GM12892 (cell line): ENCODE measurements around the gene EFNA5.

ENCODE experiments used
- DNase-seq: peaks from one replicate; pipeline ENCODE4 v3.0.0; 2011; ENCODE audit not compliant: insufficient read length
- FAIRE-seq: peaks from 2 replicates; lab custom pipeline; 2011; peaks lifted over from hg19 to GRCh38; lab: Jason Lieb, UNC
- POLR2A ChIP-seq: IDR thresholded peaks from 2 replicates; pipeline ENCODE4 v1.6.1; 2011; ENCODE audit warnings: low read depth, low read length, control low read depth
- POLR2AphosphoS5 ChIP-seq: IDR thresholded peaks from 2 replicates; pipeline ENCODE4 v1.6.1; 2011; ENCODE audit warnings: low read depth, low read length, control low read depth
- TAF1 ChIP-seq: IDR thresholded peaks from 2 replicates; pipeline ENCODE4 v1.6.1; 2011; ENCODE audit warnings: low read depth, mild to moderate bottlenecking, control low read depth, low read length, borderline replicate concordance

Gene EFNA5

DNA sequence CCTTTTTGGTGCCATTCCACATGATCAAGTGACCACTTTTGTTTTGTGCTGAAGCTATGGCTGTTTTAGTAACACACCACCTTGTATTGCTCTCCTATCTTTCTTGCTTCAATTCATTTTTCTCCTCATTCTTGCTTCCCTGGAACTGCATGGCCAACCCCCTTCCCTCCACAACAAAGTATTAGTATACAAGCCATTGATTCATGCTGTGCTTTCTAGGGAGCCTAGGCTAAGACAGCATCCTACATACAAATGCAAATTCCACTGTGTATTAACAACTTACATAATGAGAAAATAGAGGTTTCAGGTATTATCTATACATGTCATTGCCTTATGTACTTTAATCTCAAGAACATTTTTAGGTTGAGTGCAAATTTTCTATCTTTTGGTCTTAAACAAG lies 141.1 kb downstream of the EFNA5 start:
- TF ChIP-seq POLR2AphosphoS5 = no peak
- TF ChIP-seq POLR2A = no peak
- DNase-seq = no peak
- FAIRE-seq = no peak

DNA sequence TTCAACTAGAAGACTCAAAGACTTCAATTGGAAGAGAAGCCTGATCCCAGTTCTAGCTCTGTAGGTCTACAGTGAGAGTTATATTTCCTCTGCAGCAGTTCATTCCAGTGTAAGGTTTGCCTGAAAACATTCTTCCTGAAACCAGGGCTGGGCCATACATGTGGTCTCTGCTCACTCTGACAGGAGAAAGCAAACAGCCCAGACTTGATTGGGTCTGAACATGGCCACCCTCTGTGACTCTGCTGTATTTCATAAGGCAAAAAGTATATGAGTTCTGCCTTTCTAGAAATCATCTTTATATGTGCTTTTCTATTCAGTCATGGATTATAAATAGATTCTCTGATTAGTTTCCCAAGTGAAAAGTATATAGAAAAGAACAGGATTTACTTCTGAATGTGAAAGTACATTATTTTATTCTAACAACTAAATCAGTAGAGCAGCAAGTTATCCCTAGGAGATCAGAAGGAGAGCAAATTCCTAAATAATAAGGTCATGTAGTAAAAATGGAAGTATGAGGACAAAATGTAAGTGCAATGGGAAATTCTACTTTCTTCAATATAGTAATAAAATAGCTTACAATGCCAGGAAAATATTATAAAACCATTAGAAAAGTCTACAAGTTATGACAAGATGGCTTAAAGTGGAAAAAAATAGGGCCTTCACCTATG lies 144.3 kb downstream of the EFNA5 start:
- no peak for DNase-seq
- FAIRE-seq = no peak
- no peak for TF ChIP-seq TAF1
- TF ChIP-seq POLR2A = no peak
- TF ChIP-seq POLR2AphosphoS5 = no peak

DNA sequence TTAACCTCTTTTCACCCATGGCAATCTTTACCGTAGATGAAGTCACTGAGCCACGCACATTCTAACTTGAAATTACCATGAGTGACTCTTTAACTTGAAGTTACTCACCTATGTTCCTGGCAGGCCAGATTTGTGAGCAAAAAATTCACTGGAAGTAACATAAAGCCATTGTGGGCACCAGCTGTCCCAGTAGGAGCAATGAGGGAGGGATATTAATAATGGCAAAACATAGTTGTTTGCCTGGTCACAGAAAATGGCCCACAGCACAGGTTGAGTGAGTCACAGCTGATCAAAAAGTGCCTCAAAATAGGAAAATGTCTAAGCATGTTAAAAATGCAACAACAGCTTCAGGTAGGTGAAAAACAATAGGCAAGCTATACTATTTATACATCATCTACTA lies 146.6 kb downstream of the EFNA5 start:
- TF ChIP-seq TAF1 (no peak), POLR2AphosphoS5 (no peak), POLR2A (no peak)
- FAIRE-seq = peak; percentile 5

DNA sequence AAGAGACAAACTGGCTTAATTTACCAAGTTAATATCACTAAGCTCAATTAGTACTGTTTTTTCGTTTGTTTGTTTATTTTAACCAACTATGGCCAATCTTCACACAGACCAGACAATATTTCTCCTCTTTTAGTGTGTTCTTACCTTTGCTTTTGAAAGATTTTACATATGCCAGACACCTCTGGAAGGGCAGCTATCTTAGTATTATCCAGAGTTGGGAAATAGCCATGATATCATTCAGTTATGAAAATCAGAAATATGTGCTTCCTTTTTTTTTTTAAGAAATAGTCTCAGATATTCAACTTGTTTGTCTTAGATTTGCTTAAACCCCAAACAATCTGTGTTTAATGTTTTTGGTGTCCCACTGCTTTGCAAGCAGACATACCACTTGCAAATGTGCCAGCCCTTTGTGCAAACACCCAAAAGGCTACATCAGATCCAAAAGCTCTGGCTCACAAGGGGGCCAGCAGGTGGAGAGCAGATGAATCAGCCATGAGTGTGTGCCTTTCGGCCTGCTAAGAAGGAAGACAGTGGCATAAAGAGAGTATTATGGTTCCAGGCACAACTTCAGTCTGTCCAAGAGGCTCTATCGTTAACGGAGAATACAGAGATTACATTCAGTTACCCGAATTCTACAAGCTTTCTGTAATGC lies 147.6 kb downstream of the EFNA5 start:
- no peak for TF ChIP-seq POLR2AphosphoS5
- TF ChIP-seq POLR2A = no peak
- TF ChIP-seq TAF1 = no peak
- DNase-seq (no peak), FAIRE-seq (no peak)

More for the DNA sequence above, 146.6 kb downstream of the EFNA5 start:
- no peak for DNase-seq

DNA sequence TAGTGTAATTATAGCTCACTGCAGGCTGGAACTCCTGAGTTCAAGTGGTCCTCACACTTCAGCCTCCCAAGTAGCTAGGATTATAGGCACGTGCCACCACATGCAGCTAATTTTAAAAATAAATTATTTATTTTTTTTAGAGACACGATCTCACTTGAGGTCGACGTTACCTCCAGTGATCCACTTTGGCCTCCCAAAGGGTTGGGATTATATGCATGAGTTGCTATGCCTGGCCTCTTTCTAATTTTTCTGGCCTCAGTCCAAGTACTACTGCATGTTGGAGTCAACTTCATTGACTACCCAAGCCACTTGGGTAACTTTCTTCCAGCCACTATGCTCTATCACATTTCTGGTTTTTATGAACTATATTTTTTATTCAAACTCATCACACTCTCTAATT lies 148.3 kb downstream of the EFNA5 start:
- no peak for FAIRE-seq
- DNase-seq = no peak

DNA sequence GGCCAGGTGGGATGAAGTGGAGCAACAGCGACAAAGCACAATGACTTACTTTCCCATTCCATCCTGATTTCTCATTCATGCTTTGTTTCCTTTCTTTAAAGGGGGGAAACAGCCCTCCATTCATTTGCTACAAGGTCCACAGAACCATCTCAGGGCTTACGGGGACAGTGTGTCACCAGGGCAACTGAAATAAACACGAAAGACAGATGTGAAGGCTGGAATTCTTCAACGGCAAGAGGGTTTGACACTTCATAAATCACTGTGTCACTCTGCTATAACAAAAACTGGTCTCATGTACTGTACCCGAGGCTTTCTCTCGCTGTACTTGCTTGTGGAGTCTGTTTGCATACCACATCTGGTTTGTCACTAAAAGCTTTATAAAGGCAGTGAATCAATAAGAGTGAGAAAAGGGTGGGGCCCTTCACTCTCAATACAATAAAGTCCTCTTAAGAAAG lies 150.8 kb downstream of the EFNA5 start:
- TF ChIP-seq POLR2AphosphoS5 = no peak
- no peak for TF ChIP-seq POLR2A
- TF ChIP-seq TAF1 = no peak
- DNase-seq (no peak), FAIRE-seq (peak; percentile 80)

More for the DNA sequence above, 148.3 kb downstream of the EFNA5 start:
- no peak for TF ChIP-seq POLR2AphosphoS5
- no peak for TF ChIP-seq TAF1
- TF ChIP-seq POLR2A = no peak

DNA sequence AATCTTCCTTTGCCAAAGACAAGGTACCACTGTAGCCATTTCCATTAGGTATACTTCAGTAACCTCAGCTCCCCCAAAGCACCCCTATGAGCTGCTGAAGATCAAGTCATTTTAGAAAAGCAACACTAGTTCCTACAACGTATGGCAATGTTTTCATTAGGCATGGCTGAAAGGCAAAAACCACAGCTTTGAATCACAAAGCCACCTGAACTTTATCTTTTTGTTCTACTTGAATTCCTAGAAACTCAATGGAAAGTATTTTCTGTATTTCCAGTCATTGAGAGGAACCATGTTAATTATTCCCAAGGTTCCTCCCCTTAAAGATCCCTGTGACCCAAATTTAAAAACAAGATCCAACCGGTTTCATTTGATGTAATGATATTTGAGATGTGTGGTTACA lies 152.1 kb downstream of the EFNA5 start:
- TF ChIP-seq POLR2AphosphoS5 = no peak
- no peak for TF ChIP-seq POLR2A
- no peak for TF ChIP-seq TAF1
- FAIRE-seq = peak; percentile 24
- DNase-seq = no peak

DNA sequence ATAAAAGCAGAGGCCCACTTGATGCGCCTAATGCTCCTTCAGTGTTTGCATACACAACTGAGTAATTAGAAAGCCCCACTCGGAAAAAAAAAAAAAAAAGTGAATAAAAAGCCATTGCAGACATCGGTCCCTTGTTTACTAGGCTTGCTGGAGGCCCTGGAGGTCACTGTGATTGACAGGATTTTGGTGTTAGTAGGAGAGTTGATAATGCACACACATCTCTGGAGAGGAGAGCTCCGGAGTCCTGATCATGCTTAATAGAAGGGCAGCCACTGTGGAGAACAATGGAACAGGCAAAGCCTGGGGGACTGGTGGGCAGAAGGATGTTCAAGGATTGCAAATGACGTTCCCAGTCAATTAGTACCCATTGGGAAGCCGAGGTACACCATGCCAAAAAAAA lies 152.5 kb downstream of the EFNA5 start:
- no peak for FAIRE-seq
- no peak for DNase-seq
- no peak for TF ChIP-seq POLR2A
- TF ChIP-seq POLR2AphosphoS5 = no peak

DNA sequence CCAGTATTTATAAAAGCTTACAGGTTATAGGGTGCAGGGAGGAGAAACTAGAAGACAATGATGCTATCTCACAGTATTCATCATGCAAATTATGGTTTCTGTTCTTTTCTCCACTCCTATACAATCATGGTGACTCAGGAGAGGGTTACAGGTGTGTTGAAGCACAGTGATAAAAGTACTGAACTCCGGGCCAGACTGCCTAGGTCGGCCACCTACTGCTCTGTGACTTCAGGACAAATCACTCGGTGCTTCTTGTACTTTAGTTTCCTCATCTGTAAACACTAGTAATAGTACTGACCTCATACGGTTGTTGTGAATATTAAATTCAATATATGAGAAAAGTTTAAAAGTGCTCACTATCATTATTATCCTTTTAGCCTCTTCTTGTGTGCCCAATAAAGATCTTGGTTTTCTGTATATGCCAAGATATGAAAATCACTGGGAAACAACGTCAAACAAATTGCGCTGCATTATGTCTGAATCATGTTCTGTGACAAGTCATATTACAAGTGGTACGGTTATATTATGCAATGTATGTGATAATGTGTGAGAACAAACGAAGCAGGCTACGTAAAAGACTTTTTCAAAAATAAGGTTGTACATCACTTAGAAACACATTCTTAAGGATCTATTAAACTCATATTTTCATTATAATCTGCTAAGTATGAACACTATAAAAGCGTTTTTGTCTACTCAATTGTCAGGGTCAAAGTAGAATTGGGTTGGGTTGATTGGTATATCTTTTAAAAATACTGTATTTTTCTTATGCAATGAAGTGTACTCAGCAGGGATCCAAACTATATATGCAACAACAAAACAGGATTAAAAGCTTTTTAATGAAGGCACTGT lies 153.3 kb downstream of the EFNA5 start:
- TF ChIP-seq TAF1 (no peak), POLR2AphosphoS5 (no peak), POLR2A (no peak)
- FAIRE-seq = no peak
- DNase-seq = no peak

DNA sequence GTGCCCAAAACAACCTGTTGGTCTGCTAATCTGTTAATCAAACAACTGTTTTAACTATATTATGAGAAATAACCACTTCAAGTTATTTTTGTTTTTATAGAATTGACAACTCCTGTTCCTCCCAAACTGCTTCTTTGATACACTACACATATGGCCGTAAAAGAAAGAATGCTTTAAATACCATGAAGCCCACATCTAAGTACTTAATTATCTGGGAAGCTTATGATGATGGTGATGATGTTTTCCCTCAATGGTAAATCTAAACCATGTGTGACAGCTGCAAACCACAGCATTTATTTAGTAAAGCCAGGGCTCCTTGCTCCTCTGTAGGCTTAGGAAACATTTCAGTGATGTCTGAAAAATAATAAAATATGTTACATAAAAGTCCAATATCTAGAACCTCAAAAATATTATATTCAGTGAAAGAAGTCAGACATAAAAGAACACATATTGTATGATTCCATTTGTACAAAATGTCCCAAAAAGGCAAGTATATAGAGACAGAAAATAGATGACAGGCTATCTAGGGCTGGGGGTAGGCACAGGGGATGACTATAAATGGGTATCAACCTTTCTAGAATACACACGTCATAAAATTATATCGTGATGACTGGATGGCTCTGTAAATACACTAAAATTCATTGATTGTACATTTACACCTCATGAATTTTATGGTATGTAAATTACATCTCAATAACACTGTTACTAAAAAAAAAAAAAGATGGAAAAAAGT lies 154.1 kb downstream of the EFNA5 start:
- FAIRE-seq (no peak), DNase-seq (no peak)
- TF ChIP-seq POLR2AphosphoS5 (no peak), TAF1 (no peak), POLR2A (no peak)
